HG02938 (cell line): Measurements from ENCODE around the gene MMEL1.
"Not testable (repeated sequence)": the region's sequence is repeated elsewhere in the genome, so short reads cannot be mapped to it uniquely, and the experiment has no call there.

Experiments used
- ATAC-seq: cut with Tn5 transposase; IDR thresholded peaks from one replicate; pipeline ENCODE4 v1.9.1; 2021; ENCODE audit warnings: mild to moderate bottlenecking, moderate library complexity; ENCODE audit not compliant: unreplicated experiment

MMEL1 gene

GRCh38 chr1:2575801-2576663 lies 56.8 kb downstream of the MMEL1 start:
- ATAC-seq, result no peak

- no peak for ATAC-seq
Observed at GRCh38 chr1:2574350-2574749, 58.5 kb downstream of the MMEL1 start.

GRCh38 chr1:2573250-2573920 lies 59.4 kb downstream of the MMEL1 start:
- no peak for ATAC-seq

- no peak for ATAC-seq
Observed at GRCh38 chr1:2571348-2571747, 61.5 kb downstream of the MMEL1 start.

GRCh38 chr1:2570332-2570731 lies 62.5 kb downstream of the MMEL1 start:
- no peak for ATAC-seq

GRCh38 chr1:2569703-2570102 lies 63.1 kb downstream of the MMEL1 start:
- ATAC-seq, result not testable (repeated sequence)

- ATAC-seq, result no peak
Observed at GRCh38 chr1:2569060-2569459, 63.8 kb downstream of the MMEL1 start.

GRCh38 chr1:2568187-2568816 lies 64.5 kb downstream of the MMEL1 start:
- not testable (repeated sequence) for ATAC-seq

- no peak for ATAC-seq
Observed at GRCh38 chr1:2567083-2567679, 65.6 kb downstream of the MMEL1 start.

GRCh38 chr1:2566101-2567045 lies 66.4 kb downstream of the MMEL1 start:
- no peak for ATAC-seq

GRCh38 chr1:2564815-2565374 lies 67.9 kb downstream of the MMEL1 start:
- ATAC-seq, result no peak

GRCh38 chr1:2564006-2564814 lies 68.6 kb downstream of the MMEL1 start:
- ATAC-seq, result no peak

- ATAC-seq, result no peak
Observed at GRCh38 chr1:2563205-2563604, 69.6 kb downstream of the MMEL1 start.

- ATAC-seq, result no peak
Observed at GRCh38 chr1:2561898-2562895, 70.6 kb downstream of the MMEL1 start.

GRCh38 chr1:2561446-2561845 lies 71.4 kb downstream of the MMEL1 start:
- ATAC-seq, result no peak

- ATAC-seq, result no peak
Observed at GRCh38 chr1:2560299-2561073, 72.3 kb downstream of the MMEL1 start.
